ENCODE data around the gene GPR21. TPM values are rescaled to one million over a fixed set of nuclear protein-coding genes. Genes with fewer than 3 reads are reported as not detected.

Gene GPR21
- total and polyA plus RNA-seq, 11 donors, result 0.19 to 1.6 (median 0.32) TPM; not detected in 5

DNA sequence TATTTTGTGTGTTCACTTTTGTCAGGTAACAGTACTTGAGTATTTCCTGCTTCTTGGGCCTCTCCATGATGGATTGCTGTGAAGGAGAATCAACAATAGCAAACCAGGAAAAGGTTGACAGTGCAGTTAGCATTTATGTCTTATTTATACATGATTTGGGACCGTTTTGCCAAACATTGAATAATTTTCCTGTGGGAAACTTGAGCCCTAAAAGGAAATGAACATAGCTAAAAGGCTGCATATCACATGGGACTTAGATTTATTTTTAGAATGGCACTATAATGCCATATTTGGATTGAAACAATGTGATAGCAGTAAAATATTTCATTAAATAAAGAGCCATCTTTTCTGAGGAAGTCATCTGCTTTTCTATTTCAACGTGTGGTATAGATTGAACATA, 15.3 kb downstream of the GPR21 start:
- H3K36me3 ChIP-seq, result peaks cover 0 to 6% (median 0%) of the 10 kb centered on the region in 9 donors
- intact Hi-C loops (cut with DNase I), result no loop called here
- peak in 2 of 4 donors; percentile 32 to 37 for ATAC-seq
- WGBS, 4 donors, result 37 to 44% (median 41%) methylated on average over 2 of the region's 2 CpGs
- TF ChIP-seq POLR2A (IDR thresholded peaks at IDR 0.05), result no peak
- TF ChIP-seq, protein P1, sequence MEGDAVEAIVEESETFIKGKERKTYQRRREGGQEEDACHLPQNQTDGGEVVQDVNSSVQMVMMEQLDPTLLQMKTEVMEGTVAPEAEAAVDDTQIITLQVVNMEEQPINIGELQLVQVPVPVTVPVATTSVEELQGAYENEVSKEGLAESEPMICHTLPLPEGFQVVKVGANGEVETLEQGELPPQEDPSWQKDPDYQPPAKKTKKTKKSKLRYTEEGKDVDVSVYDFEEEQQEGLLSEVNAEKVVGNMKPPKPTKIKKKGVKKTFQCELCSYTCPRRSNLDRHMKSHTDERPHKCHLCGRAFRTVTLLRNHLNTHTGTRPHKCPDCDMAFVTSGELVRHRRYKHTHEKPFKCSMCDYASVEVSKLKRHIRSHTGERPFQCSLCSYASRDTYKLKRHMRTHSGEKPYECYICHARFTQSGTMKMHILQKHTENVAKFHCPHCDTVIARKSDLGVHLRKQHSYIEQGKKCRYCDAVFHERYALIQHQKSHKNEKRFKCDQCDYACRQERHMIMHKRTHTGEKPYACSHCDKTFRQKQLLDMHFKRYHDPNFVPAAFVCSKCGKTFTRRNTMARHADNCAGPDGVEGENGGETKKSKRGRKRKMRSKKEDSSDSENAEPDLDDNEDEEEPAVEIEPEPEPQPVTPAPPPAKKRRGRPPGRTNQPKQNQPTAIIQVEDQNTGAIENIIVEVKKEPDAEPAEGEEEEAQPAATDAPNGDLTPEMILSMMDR (IDR thresholded peaks at IDR 0.05), result no peak
- peak overlapping the region in 10 of 12 donors; percentile 25 to 81 (median 46) for H3K27ac ChIP-seq
- peaks cover 0 to 36% (median 22%) of the 10 kb centered on the region in 12 donors for H3K4me1 ChIP-seq
- no peak overlapping the region for H3K4me3 ChIP-seq
- no peaks in the 10 kb centered on the region for H3K27me3 ChIP-seq
- no peak for DNase-seq
- H3K9me3 ChIP-seq, result no peaks in the 10 kb centered on the region

DNA sequence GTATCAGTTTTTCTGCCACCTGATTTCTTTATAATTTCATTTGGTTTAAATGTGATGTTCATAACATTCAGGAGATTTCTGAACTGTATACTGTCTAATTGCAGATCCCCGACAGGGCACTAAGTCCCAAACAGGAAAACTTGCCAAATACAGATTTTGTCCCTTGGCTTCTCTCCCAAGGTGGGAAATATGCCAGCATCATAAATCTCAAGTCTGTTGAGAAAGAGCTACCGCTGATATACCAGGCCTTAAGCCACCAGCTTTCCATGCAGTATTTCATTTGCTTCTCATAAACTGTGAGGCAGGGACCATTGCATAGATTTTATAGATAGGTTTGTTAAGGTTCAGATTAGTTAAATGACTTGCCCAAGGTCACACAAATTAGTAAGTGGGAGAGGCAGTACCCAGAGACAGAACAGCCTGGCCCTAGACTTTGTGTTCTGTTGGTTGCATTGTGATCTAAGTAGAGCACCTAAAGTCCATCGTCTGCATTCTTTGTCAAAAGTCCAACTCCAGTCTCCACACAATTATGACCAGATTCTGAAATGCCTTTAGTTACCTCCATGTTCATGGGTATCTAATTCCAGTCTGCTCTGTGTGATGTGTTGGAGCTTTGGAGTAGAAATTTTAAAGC, 16.2 kb downstream of the GPR21 start:
- DNase-seq (no peak), ATAC-seq (peak; percentile 42 to 71 (median 56))
- H3K27ac ChIP-seq, result peak overlapping the region in 11 of 12 donors; percentile 5 to 81 (median 33)
- intact Hi-C loops (cut with DNase I), result no loop called here
- peaks cover 0 to 8% (median 0%) of the 10 kb centered on the region in 9 donors for H3K36me3 ChIP-seq
- 15 to 33% (median 26%) methylated on average over 3 of the region's 3 CpGs for WGBS, 4 donors
- no peak overlapping the region for H3K4me3 ChIP-seq
- no peaks in the 10 kb centered on the region for H3K27me3 ChIP-seq
- H3K4me1 ChIP-seq, result peaks cover 0 to 41% (median 24%) of the 10 kb centered on the region in 12 donors
- no peak for TF ChIP-seq POLR2A (IDR thresholded peaks at IDR 0.05)
- TF ChIP-seq, protein P1 (IDR thresholded peaks at IDR 0.05), result no peak
- H3K9me3 ChIP-seq, result no peaks in the 10 kb centered on the region

DNA sequence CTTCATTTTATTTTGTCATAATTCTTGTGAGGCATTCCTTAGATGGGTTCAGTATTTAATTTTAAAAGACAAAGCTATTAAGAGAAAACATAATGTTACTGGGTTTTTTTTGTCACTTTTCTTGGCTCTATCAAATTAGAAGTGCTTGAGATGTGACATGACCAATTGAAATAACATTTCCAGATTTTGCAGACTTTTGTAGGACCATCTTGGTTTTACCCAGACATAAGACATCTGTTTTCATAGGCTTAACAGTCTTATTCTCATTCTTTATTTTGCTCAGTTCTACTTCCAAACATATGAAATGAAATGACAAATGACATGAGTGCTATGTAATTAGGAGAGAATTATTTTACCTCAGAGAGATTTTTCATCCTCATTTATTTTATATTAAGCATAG, 19.6 kb downstream of the GPR21 start:
- no peak for ATAC-seq
- H3K36me3 ChIP-seq, result peaks cover 0 to 14% (median 5%) of the 10 kb centered on the region in 9 donors
- intact Hi-C loops (cut with DNase I), result no loop called here
- H3K27ac ChIP-seq, result peak overlapping the region in 5 of 12 donors; percentile 3 to 43 (median 18)
- no peaks in the 10 kb centered on the region for H3K9me3 ChIP-seq
- H3K4me3 ChIP-seq, result no peak overlapping the region
- H3K27me3 ChIP-seq, result no peaks in the 10 kb centered on the region
- DNase-seq, result no peak
- H3K4me1 ChIP-seq, result peaks cover 0 to 41% (median 26%) of the 10 kb centered on the region in 12 donors
- TF ChIP-seq, protein P1 (IDR thresholded peaks at IDR 0.05), result no peak
- TF ChIP-seq POLR2A (IDR thresholded peaks at IDR 0.05), result no peak

DNA sequence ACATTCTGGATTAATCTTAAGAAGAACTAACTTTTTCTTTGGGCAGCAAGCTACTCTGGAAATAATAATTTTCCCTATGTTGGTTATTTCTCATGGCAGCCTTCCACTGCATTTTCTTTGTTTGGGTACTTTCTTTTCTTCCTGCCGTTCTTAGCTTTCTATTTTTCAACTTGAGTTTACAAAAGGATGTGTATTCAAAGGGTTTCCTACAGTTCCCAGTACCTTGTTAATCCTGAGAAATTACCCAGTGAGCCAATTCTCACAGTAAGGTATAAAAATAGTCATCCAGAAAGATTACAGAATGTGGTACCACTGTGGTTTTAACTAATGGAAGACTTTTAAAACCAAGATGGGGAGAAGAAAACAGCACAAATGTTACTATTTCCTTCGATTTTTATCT, 20.2 kb downstream of the GPR21 start:
- ATAC-seq (no peak), DNase-seq (no peak)
- no peak overlapping the region for H3K4me3 ChIP-seq
- H3K9me3 ChIP-seq, result no peaks in the 10 kb centered on the region
- H3K27me3 ChIP-seq, result no peaks in the 10 kb centered on the region
- H3K27ac ChIP-seq, result peak overlapping the region in 6 of 12 donors; percentile 0 to 43 (median 14)
- no peak for TF ChIP-seq POLR2A (IDR thresholded peaks at IDR 0.05)
- TF ChIP-seq, protein P1 (IDR thresholded peaks at IDR 0.05), result no peak
- 44 to 48% (median 45%) methylated on average over 2 of the region's 2 CpGs for WGBS, 4 donors
- intact Hi-C loops (cut with DNase I), result no loop called here
- H3K36me3 ChIP-seq, result peaks cover 0 to 14% (median 5%) of the 10 kb centered on the region in 9 donors
- H3K4me1 ChIP-seq, result peaks cover 0 to 35% (median 20%) of the 10 kb centered on the region in 12 donors

All from heart left ventricle (tissue), 16 donors.